Gastroesophageal sphincter (tissue), 3 donors: ENCODE measurements around the gene SRRM4.

ENCODE experiments used
- CTCF ChIP-seq, 4 experiments: fragments of 200-600 bp in 2 of 4; fragments of 450-650 bp in 2 of 4; sonication (generic) in 1 of 4; IDR thresholded peaks; one replicate each; pipeline ENCODE4 v1.5.1; 2017 to 2019; ENCODE audit warnings: antibody characterized with exemption in 4 of 4, mild to moderate bottlenecking in 2 of 4, moderate library complexity in 2 of 4
- EP300 ChIP-seq: sonication (generic); formaldehyde crosslinking; IDR thresholded peaks from one replicate; pipeline ENCODE4 v1.6.1; 2017; ENCODE audit warnings: antibody characterized with exemption, mild to moderate bottlenecking
- POLR2AphosphoS5 ChIP-seq: sonication (generic); formaldehyde crosslinking; IDR thresholded peaks from one replicate; pipeline ENCODE4 v1.6.1; 2017; ENCODE audit warnings: antibody characterized with exemption

- TF ChIP-seq CTCF (IDR thresholded peaks at IDR 0.05) (no peak), EP300 (no peak), POLR2AphosphoS5 (no peak)
Observed at GRCh38 chr12:119096429-119097202, 115.3 kb downstream of the SRRM4 start.
